Measurements from ENCODE around the gene MED13L. TPM values are rescaled to one million over a fixed set of nuclear protein-coding genes. Genes with fewer than 3 reads are reported as not detected.

Gene MED13L
- total RNA-seq, 1 donor from 2014 or later = 117 TPM

- no peak for DNase-seq (ENCODE audit: low spot score)
These were observed 760 bp upstream of the MED13L start for GRCh38 chr12:116278279-116278626.

- DNase-seq (ENCODE audit: low spot score) = peak; percentile 70
These were observed 634 bp downstream of the MED13L start for GRCh38 chr12:116276652-116277466.

- no peak for DNase-seq (ENCODE audit: low spot score)
These were observed 2.7 kb downstream of the MED13L start for GRCh38 chr12:116274551-116275375.

- no peak for DNase-seq (ENCODE audit: low spot score)
These were observed 3.5 kb downstream of the MED13L start for GRCh38 chr12:116273813-116274550.

GRCh38 chr12:116267948-116268347 lies 9.5 kb downstream of the MED13L start:
- DNase-seq (ENCODE audit: low spot score) = no peak

GRCh38 chr12:116266631-116267349 lies 10.7 kb downstream of the MED13L start:
- DNase-seq (ENCODE audit: low spot score) = no peak

- DNase-seq (ENCODE audit: low spot score) = no peak
These were observed 11.3 kb downstream of the MED13L start for GRCh38 chr12:116266168-116266601.

- no peak for DNase-seq (ENCODE audit: low spot score)
These were observed 11.9 kb downstream of the MED13L start for GRCh38 chr12:116265351-116266147.

- no peak for DNase-seq (ENCODE audit: low spot score)
These were observed 12.9 kb downstream of the MED13L start for GRCh38 chr12:116264525-116265070.

- no peak for DNase-seq (ENCODE audit: low spot score)
These were observed 13.6 kb downstream of the MED13L start for GRCh38 chr12:116263844-116264243.

- DNase-seq (ENCODE audit: low spot score) = no peak
These were observed 14.1 kb downstream of the MED13L start for GRCh38 chr12:116263431-116263830.

GRCh38 chr12:116262741-116263140 lies 14.8 kb downstream of the MED13L start:
- DNase-seq (ENCODE audit: low spot score) = no peak

- DNase-seq (ENCODE audit: low spot score) = no peak
These were observed 15.9 kb downstream of the MED13L start for GRCh38 chr12:116261525-116262100.

GRCh38 chr12:116259800-116260577 lies 17.5 kb downstream of the MED13L start:
- no peak for DNase-seq (ENCODE audit: low spot score)

GRCh38 chr12:116257826-116258225 lies 19.7 kb downstream of the MED13L start:
- DNase-seq (ENCODE audit: low spot score) = no peak

GRCh38 chr12:116257215-116257614 lies 20.3 kb downstream of the MED13L start:
- no peak for DNase-seq (ENCODE audit: low spot score)

- DNase-seq (ENCODE audit: low spot score) = no peak
These were observed 27.6 kb downstream of the MED13L start for GRCh38 chr12:116249938-116250337.

- DNase-seq (ENCODE audit: low spot score) = no peak
These were observed 28.6 kb downstream of the MED13L start for GRCh38 chr12:116248930-116249329.

GRCh38 chr12:116248433-116248832 lies 29.1 kb downstream of the MED13L start:
- no peak for DNase-seq (ENCODE audit: low spot score)
